WTC11 (cell line): ENCODE data around the gene ELOB. TPM values are rescaled to one million over a fixed set of nuclear protein-coding genes. Genes with fewer than 3 reads are reported as not detected.

Experiments used
- ATAC-seq: fragments of 200-7000 bp; cut with Tn5 transposase; 2 replicates; pipeline ENCODE4 v1.10.0; 2021; ENCODE audit warnings: mild to moderate bottlenecking, moderate library complexity
- CTCF ChIA-PET: fragments of 300-600 bp; sonication (Branson Sonifier 250); formaldehyde crosslinking; loops from one replicate; lab custom pipeline; 2021; ENCODE audit warnings: antibody characterized with exemption; lab: Charles Lee
- POLR2A ChIA-PET: fragments of 350-600 bp; sonication (Branson Sonifier 250); formaldehyde crosslinking; loops from one replicate; lab custom pipeline; 2021; ENCODE audit warnings: antibody characterized with exemption; lab: Charles Lee
- DNase-seq: peaks from one replicate; pipeline ENCODE4 v3.0.0; 2021; ENCODE audit warnings: low spot score
- H3K27ac Mint-ChIP-seq: 2 replicates; pipeline ENCODE4 v1.8.0; 2021; ENCODE audit warnings: mixed read lengths
- H3K27me3 Mint-ChIP-seq: 2 replicates; pipeline ENCODE4 v1.8.0; 2021; ENCODE audit warnings: low read depth, mild to moderate bottlenecking, moderate library complexity, mixed read lengths
- H3K36me3 Mint-ChIP-seq: 2 replicates; pipeline ENCODE4 v1.8.0; 2021; ENCODE audit warnings: mixed read lengths
- H3K4me1 Mint-ChIP-seq: 2 replicates; pipeline ENCODE4 v1.8.0; 2022; ENCODE audit warnings: mixed read lengths
- H3K4me3 Mint-ChIP-seq: 2 replicates; pipeline ENCODE4 v1.8.0; 2021; ENCODE audit warnings: mild to moderate bottlenecking, moderate library complexity, mixed read lengths
- H3K9me3 Mint-ChIP-seq: 2 replicates; pipeline ENCODE4 v1.8.0; 2021; ENCODE audit warnings: mixed read lengths
- CREM ChIP-seq: sonication (generic); formaldehyde crosslinking; IDR thresholded peaks from 2 replicates; pipeline ENCODE4 v1.8.1; 2022; ENCODE audit warnings: mild to moderate bottlenecking, missing genetic modification reagents, moderate library complexity
- ESRRA ChIP-seq: sonication (generic); formaldehyde crosslinking; IDR thresholded peaks from 2 replicates; pipeline ENCODE4 v1.8.1; 2022; ENCODE audit warnings: mild to moderate bottlenecking, missing genetic modification reagents, borderline replicate concordance
- MYBL2 ChIP-seq: sonication (generic); formaldehyde crosslinking; IDR thresholded peaks from 2 replicates; pipeline ENCODE4 v1.8.1; 2023; ENCODE audit warnings: mild to moderate bottlenecking, moderate library complexity, missing genetic modification reagents
- OVOL2 ChIP-seq: fragments of 250-450 bp; sonication (Bioruptor Pico); IDR thresholded peaks from 2 replicates; pipeline ENCODE4 v1.9.0; 2021; ENCODE audit warnings: mild to moderate bottlenecking, borderline replicate concordance
- RORB ChIP-seq: fragments of 250-450 bp; sonication (Bioruptor Pico); IDR thresholded peaks from 2 replicates; pipeline ENCODE4 v1.9.0; 2021; ENCODE audit warnings: mild to moderate bottlenecking
- SMAD4 ChIP-seq: sonication (generic); formaldehyde crosslinking; IDR thresholded peaks from 2 replicates; pipeline ENCODE4 v1.8.0; 2022; ENCODE audit warnings: mild to moderate bottlenecking, missing genetic modification reagents
- SP1 ChIP-seq: sonication (generic); formaldehyde crosslinking; conservative IDR thresholded peaks from 2 replicates; pipeline ENCODE4 v1.8.1; 2022; ENCODE audit warnings: missing genetic modification reagents
- ZNF219 ChIP-seq: sonication (generic); formaldehyde crosslinking; IDR thresholded peaks from 2 replicates; pipeline ENCODE4 v1.8.0; 2023; ENCODE audit warnings: missing genetic modification reagents, mild to moderate bottlenecking, borderline replicate concordance
- ZNF317 ChIP-seq: sonication (generic); formaldehyde crosslinking; IDR thresholded peaks from 2 replicates; pipeline ENCODE4 v1.8.1; 2023; ENCODE audit warnings: low read depth, mild to moderate bottlenecking, moderate library complexity, missing genetic modification reagents, borderline replicate concordance
- ZNF423 ChIP-seq: fragments of 250-450 bp; sonication (Bioruptor Pico); IDR thresholded peaks from 2 replicates; pipeline ENCODE4 v2.1.2; 2022; ENCODE audit warnings: mild to moderate bottlenecking, moderate library complexity
- ZNF671 ChIP-seq: fragments of 250-450 bp; sonication (Bioruptor Pico); IDR thresholded peaks from 2 replicates; pipeline ENCODE4 v1.8.0; 2021; ENCODE audit warnings: mild to moderate bottlenecking
- total RNA-seq: library from RNA; stranded (reverse); gene quantifications from 3 replicates; pipeline ENCODE4 v1.2.3, GENCODE V29; 2021
- TF ChIP-seq, protein P1 (sequence below): sonication (generic); formaldehyde crosslinking; IDR thresholded peaks from 2 replicates; pipeline ENCODE4 v1.8.1; 2022; ENCODE audit warnings: low read depth, missing genetic modification reagents, borderline replicate concordance
- TF ChIP-seq, protein P2 (sequence below): sonication (generic); formaldehyde crosslinking; IDR thresholded peaks from 2 replicates; pipeline ENCODE4 v1.8.1; 2023; ENCODE audit warnings: mild to moderate bottlenecking, missing genetic modification reagents, borderline replicate concordance
- TF ChIP-seq, protein P3 (sequence below): fragments of 250-450 bp; sonication (Bioruptor Pico); IDR thresholded peaks from 2 replicates; pipeline ENCODE4 v1.9.0; 2021; ENCODE audit warnings: mild to moderate bottlenecking
- TF ChIP-seq, protein P4 (sequence below): fragments of 250-450 bp; sonication (Bioruptor Pico); IDR thresholded peaks from 2 replicates; pipeline ENCODE4 v1.9.0; 2021; ENCODE audit warnings: moderate library complexity, mild to moderate bottlenecking, inconsistent platforms, borderline replicate concordance
- TF ChIP-seq, protein P5 (sequence below): sonication (generic); formaldehyde crosslinking; IDR thresholded peaks from 2 replicates; pipeline ENCODE4 v1.8.0; 2022; ENCODE audit warnings: mild to moderate bottlenecking, missing genetic modification reagents
- TF ChIP-seq, protein P6 (sequence below): sonication (generic); formaldehyde crosslinking; IDR thresholded peaks from 2 replicates; pipeline ENCODE4 v1.8.1; 2022; ENCODE audit warnings: mild to moderate bottlenecking, moderate library complexity, missing genetic modification reagents

The ELOB gene
- total RNA-seq, 1 experiment from 2014 or later = 252 TPM

DNA sequence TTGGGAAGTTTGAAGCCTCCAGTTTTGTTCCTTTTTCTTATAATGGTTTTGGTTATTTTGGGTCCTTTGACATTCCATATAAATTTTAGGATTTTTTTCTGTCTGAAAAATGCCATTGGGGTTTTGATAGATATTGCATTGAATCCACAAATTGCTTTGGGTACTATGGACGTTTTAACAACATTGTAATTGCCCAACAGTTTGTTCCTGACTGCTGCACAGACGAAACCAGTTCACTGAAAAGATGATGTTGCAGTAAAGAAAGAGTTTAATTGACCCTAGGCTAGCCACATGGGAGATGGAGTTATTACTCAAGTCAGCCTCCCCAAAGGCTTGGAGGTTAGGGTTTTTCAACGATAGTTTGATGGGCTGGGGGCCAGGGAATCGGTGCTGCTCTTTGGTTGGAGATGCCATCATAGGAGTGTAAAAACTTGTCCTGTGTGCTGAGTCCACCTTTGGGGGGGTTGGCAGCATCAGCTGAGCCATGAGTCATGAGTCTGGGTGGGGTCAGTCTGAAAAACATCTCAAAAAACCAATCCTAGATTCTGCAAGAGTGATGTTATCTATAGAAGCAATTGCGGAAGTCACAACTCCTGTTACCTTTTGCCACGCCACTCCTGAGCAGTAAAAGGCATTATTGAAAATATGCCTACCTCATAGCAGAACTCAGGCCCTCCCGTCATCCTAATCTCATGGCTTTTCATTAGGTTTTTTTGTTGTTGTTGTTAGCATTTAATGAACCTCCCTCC is 18.5 kb upstream of the ELOB start:
- Mint-ChIP-seq H3K27me3 (peaks cover 15% of the 10 kb centered on the region; the same call in 1 of the 2 replicates), H3K4me3 (no peak overlapping the region), H3K27ac (no peak overlapping the region), H3K9me3 (peaks cover 4% of the 10 kb centered on the region; the same call in 1 of the 2 replicates), H3K4me1 (no peaks in the 10 kb centered on the region), H3K36me3 (no peaks in the 10 kb centered on the region)
- DNase-seq (no peak), ATAC-seq (no peak)
- no peak for TF ChIP-seq RORB (CRISPR knock-in tag)
- TF ChIP-seq, protein P1, sequence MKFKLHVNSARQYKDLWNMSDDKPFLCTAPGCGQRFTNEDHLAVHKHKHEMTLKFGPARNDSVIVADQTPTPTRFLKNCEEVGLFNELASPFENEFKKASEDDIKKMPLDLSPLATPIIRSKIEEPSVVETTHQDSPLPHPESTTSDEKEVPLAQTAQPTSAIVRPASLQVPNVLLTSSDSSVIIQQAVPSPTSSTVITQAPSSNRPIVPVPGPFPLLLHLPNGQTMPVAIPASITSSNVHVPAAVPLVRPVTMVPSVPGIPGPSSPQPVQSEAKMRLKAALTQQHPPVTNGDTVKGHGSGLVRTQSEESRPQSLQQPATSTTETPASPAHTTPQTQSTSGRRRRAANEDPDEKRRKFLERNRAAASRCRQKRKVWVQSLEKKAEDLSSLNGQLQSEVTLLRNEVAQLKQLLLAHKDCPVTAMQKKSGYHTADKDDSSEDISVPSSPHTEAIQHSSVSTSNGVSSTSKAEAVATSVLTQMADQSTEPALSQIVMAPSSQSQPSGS = no peak
- ChIA-PET POLR2A (no interaction called here), CTCF (interaction anchor here (0.6 to 3.8 kb wide), 2 partner anchors 21 to 132 kb away, joined by 3 to 25 read pairs; partner anchors contain the start of gene PRSS21)

DNA sequence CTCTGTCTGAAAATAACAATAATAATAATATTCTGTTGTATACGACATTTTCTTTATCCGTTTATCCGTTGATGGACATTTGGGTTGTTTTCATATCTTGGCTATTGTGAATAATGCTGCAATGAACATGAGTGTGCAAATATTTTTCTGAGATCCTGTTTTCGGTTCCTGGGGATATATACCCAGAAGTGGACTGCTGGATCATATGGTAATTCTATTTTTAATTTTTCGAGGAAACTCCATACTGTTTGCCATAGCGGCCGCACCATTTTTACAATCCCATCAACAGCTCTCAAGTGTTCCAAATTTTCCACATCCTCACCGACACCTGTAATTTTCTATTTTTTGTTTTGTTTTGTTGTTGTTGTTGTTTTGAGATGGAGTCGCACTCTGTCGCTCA is 15.9 kb upstream of the ELOB start:
- Mint-ChIP-seq H3K4me3 (no peak overlapping the region), H3K27me3 (peaks cover 15% of the 10 kb centered on the region; the same call in 1 of the 2 replicates), H3K9me3 (peaks cover 4% of the 10 kb centered on the region; the same call in 1 of the 2 replicates)

More for the DNA sequence above, 15.9 kb upstream of the ELOB start:
- Mint-ChIP-seq H3K4me1 (no peaks in the 10 kb centered on the region), H3K36me3 (no peaks in the 10 kb centered on the region), H3K27ac (no peak overlapping the region)
- CTCF ChIA-PET = interaction anchor here (0.5 to 1.3 kb wide), 3 partner anchors 24 to 242 kb away, joined by 3 to 7 read pairs (median 4); partner anchors contain the start of gene PRSS21
- TF ChIP-seq MYBL2 (CRISPR knock-in tag) (no peak), ZNF423 (CRISPR knock-in tag) (no peak), ESRRA (no peak), SMAD4 (CRISPR knock-in tag) (no peak), CREM (CRISPR knock-in tag) (no peak), ZNF317 (CRISPR knock-in tag) (no peak), ZNF219 (CRISPR knock-in tag) (no peak), ZNF671 (no peak), OVOL2 (no peak), SP1 (no peak)
- TF ChIP-seq, protein P2, sequence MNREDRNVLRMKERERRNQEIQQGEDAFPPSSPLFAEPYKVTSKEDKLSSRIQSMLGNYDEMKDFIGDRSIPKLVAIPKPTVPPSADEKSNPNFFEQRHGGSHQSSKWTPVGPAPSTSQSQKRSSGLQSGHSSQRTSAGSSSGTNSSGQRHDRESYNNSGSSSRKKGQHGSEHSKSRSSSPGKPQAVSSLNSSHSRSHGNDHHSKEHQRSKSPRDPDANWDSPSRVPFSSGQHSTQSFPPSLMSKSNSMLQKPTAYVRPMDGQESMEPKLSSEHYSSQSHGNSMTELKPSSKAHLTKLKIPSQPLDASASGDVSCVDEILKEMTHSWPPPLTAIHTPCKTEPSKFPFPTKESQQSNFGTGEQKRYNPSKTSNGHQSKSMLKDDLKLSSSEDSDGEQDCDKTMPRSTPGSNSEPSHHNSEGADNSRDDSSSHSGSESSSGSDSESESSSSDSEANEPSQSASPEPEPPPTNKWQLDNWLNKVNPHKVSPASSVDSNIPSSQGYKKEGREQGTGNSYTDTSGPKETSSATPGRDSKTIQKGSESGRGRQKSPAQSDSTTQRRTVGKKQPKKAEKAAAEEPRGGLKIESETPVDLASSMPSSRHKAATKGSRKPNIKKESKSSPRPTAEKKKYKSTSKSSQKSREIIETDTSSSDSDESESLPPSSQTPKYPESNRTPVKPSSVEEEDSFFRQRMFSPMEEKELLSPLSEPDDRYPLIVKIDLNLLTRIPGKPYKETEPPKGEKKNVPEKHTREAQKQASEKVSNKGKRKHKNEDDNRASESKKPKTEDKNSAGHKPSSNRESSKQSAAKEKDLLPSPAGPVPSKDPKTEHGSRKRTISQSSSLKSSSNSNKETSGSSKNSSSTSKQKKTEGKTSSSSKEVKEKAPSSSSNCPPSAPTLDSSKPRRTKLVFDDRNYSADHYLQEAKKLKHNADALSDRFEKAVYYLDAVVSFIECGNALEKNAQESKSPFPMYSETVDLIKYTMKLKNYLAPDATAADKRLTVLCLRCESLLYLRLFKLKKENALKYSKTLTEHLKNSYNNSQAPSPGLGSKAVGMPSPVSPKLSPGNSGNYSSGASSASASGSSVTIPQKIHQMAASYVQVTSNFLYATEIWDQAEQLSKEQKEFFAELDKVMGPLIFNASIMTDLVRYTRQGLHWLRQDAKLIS (CRISPR knock-in tag) = no peak
- TF ChIP-seq, protein P3, sequence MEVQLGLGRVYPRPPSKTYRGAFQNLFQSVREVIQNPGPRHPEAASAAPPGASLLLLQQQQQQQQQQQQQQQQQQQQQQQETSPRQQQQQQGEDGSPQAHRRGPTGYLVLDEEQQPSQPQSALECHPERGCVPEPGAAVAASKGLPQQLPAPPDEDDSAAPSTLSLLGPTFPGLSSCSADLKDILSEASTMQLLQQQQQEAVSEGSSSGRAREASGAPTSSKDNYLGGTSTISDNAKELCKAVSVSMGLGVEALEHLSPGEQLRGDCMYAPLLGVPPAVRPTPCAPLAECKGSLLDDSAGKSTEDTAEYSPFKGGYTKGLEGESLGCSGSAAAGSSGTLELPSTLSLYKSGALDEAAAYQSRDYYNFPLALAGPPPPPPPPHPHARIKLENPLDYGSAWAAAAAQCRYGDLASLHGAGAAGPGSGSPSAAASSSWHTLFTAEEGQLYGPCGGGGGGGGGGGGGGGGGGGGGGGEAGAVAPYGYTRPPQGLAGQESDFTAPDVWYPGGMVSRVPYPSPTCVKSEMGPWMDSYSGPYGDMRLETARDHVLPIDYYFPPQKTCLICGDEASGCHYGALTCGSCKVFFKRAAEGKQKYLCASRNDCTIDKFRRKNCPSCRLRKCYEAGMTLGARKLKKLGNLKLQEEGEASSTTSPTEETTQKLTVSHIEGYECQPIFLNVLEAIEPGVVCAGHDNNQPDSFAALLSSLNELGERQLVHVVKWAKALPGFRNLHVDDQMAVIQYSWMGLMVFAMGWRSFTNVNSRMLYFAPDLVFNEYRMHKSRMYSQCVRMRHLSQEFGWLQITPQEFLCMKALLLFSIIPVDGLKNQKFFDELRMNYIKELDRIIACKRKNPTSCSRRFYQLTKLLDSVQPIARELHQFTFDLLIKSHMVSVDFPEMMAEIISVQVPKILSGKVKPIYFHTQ (CRISPR knock-in tag) = no peak
- TF ChIP-seq, protein P4, sequence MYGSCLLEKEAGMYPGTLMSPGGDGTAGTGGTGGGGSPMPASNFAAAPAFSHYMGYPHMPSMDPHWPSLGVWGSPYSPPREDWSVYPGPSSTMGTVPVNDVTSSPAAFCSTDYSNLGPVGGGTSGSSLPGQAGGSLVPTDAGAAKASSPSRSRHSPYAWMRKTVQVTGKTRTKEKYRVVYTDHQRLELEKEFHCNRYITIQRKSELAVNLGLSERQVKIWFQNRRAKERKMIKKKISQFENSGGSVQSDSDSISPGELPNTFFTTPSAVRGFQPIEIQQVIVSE (CRISPR knock-in tag) = no peak
- TF ChIP-seq, protein P5, sequence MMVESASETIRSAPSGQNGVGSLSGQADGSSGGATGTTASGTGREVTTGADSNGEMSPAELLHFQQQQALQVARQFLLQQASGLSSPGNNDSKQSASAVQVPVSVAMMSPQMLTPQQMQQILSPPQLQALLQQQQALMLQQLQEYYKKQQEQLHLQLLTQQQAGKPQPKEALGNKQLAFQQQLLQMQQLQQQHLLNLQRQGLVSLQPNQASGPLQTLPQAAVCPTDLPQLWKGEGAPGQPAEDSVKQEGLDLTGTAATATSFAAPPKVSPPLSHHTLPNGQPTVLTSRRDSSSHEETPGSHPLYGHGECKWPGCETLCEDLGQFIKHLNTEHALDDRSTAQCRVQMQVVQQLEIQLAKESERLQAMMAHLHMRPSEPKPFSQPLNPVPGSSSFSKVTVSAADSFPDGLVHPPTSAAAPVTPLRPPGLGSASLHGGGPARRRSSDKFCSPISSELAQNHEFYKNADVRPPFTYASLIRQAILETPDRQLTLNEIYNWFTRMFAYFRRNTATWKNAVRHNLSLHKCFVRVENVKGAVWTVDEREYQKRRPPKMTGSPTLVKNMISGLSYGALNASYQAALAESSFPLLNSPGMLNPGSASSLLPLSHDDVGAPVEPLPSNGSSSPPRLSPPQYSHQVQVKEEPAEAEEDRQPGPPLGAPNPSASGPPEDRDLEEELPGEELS (CRISPR knock-in tag) = no peak
- TF ChIP-seq, protein P6, sequence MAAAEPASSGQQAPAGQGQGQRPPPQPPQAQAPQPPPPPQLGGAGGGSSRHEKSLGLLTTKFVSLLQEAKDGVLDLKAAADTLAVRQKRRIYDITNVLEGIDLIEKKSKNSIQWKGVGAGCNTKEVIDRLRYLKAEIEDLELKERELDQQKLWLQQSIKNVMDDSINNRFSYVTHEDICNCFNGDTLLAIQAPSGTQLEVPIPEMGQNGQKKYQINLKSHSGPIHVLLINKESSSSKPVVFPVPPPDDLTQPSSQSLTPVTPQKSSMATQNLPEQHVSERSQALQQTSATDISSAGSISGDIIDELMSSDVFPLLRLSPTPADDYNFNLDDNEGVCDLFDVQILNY (CRISPR knock-in tag) = no peak
- no peak for ATAC-seq
- no peak for DNase-seq
- POLR2A ChIA-PET = no interaction called here
